ES-I3 (cell line): Measurements from ENCODE around the gene KIF17.
A peak's percentile ranks its signal among the peaks of the same experiment; 100 is the strongest.
"Not testable (repeated sequence)": the region's sequence is repeated elsewhere in the genome, so short reads cannot be mapped to it uniquely, and the experiment has no call there.

Experiments used
- H3K36me3 ChIP-seq: 2 replicates; pipeline ENCODE4 v1.6.1; 2013; ENCODE audit warnings: mild to moderate bottlenecking, low read length, control low read depth, moderate library complexity; ENCODE audit not compliant: insufficient read depth
- H3K4me1 ChIP-seq: 2 replicates; pipeline ENCODE4 v1.6.1; 2013; ENCODE audit warnings: mild to moderate bottlenecking, control low read depth, low read length; ENCODE audit not compliant: insufficient read depth
- H3K9ac ChIP-seq: 2 replicates; pipeline ENCODE4 v1.6.1; 2013; ENCODE audit warnings: low read depth, mild to moderate bottlenecking, low read length, moderate library complexity
- H3K9me3 ChIP-seq: 2 replicates; pipeline ENCODE4 v1.6.1; 2013; ENCODE audit warnings: mild to moderate bottlenecking, low read length, moderate library complexity; ENCODE audit not compliant: control insufficient read depth, insufficient read depth

Gene KIF17

GRCh38 chr1:20682571-20683236, 35.1 kb downstream of the KIF17 start:
- H3K36me3 ChIP-seq = peaks cover 3% of the 10 kb centered on the region; the same call in 1 of the 2 replicates
- H3K4me1 ChIP-seq = no peaks in the 10 kb centered on the region
- H3K9me3 ChIP-seq = no peaks in the 10 kb centered on the region
- no peak overlapping the region for H3K9ac ChIP-seq

GRCh38 chr1:20681999-20682398, 35.8 kb downstream of the KIF17 start:
- H3K36me3 ChIP-seq = peaks cover 3% of the 10 kb centered on the region; the same call in 1 of the 2 replicates
- no peak overlapping the region for H3K9ac ChIP-seq
- H3K4me1 ChIP-seq = no peaks in the 10 kb centered on the region
- H3K9me3 ChIP-seq = no peaks in the 10 kb centered on the region

GRCh38 chr1:20680269-20680668, 37.5 kb downstream of the KIF17 start:
- H3K36me3 ChIP-seq = peaks cover 3% of the 10 kb centered on the region; the same call in 1 of the 2 replicates
- no peak overlapping the region for H3K9ac ChIP-seq
- H3K9me3 ChIP-seq = no peaks in the 10 kb centered on the region
- H3K4me1 ChIP-seq = no peaks in the 10 kb centered on the region

- Histone ChIP-seq H3K4me1 (no peaks in the 10 kb centered on the region), H3K9me3 (no peaks in the 10 kb centered on the region), H3K36me3 (peaks cover 3% of the 10 kb centered on the region; the same call in 1 of the 2 replicates), H3K9ac (no peak overlapping the region)
Measured at GRCh38 chr1:20678599-20678998, 39.2 kb downstream of the KIF17 start.

GRCh38 chr1:20673626-20674025, 44.2 kb downstream of the KIF17 start:
- not testable (repeated sequence) for H3K9me3 ChIP-seq, H3K9ac ChIP-seq, H3K4me1 ChIP-seq, H3K36me3 ChIP-seq

GRCh38 chr1:20672265-20672632, 45.6 kb downstream of the KIF17 start:
- Histone ChIP-seq H3K36me3 (no peaks in the 10 kb centered on the region; the same call in 1 of the 2 replicates), H3K9me3 (no peaks in the 10 kb centered on the region), H3K9ac (no peak overlapping the region), H3K4me1 (no peaks in the 10 kb centered on the region)

GRCh38 chr1:20670936-20671335, 46.9 kb downstream of the KIF17 start:
- H3K9me3 ChIP-seq = no peaks in the 10 kb centered on the region
- H3K9ac ChIP-seq = no peak overlapping the region
- no peaks in the 10 kb centered on the region; the same call in 1 of the 2 replicates for H3K36me3 ChIP-seq
- H3K4me1 ChIP-seq = peaks cover under 1% of the 10 kb centered on the region; the same call in 1 of the 2 replicates

GRCh38 chr1:20668581-20668980, 49.2 kb downstream of the KIF17 start:
- Histone ChIP-seq H3K9me3 (no peaks in the 10 kb centered on the region), H3K4me1 (peaks cover 5% of the 10 kb centered on the region; the same call in 1 of the 2 replicates), H3K9ac (no peak overlapping the region), H3K36me3 (no peaks in the 10 kb centered on the region; the same call in 1 of the 2 replicates)

- Histone ChIP-seq H3K36me3 (no peaks in the 10 kb centered on the region; the same call in 1 of the 2 replicates), H3K9me3 (no peaks in the 10 kb centered on the region), H3K4me1 (peaks cover 5% of the 10 kb centered on the region; the same call in 1 of the 2 replicates), H3K9ac (no peak overlapping the region)
Measured at GRCh38 chr1:20666804-20667203, 51.0 kb downstream of the KIF17 start.

- Histone ChIP-seq H3K9me3 (no peaks in the 10 kb centered on the region), H3K9ac (no peak overlapping the region), H3K36me3 (no peaks in the 10 kb centered on the region; the same call in 1 of the 2 replicates), H3K4me1 (peaks cover 5% of the 10 kb centered on the region; the same call in 1 of the 2 replicates)
Measured at GRCh38 chr1:20666146-20666545, 51.7 kb downstream of the KIF17 start.

GRCh38 chr1:20665726-20666125, 52.1 kb downstream of the KIF17 start:
- Histone ChIP-seq H3K9me3 (no peaks in the 10 kb centered on the region), H3K4me1 (peaks cover 5% of the 10 kb centered on the region; the same call in 1 of the 2 replicates), H3K9ac (no peak overlapping the region), H3K36me3 (no peaks in the 10 kb centered on the region; the same call in 1 of the 2 replicates)

GRCh38 chr1:20663969-20664715, 53.7 kb downstream of the KIF17 start:
- H3K36me3 ChIP-seq = peaks cover 4% of the 10 kb centered on the region
- H3K4me1 ChIP-seq = peaks cover 12% of the 10 kb centered on the region
- no peak overlapping the region for H3K9ac ChIP-seq
- no peaks in the 10 kb centered on the region for H3K9me3 ChIP-seq

- Histone ChIP-seq H3K9ac (no peak overlapping the region), H3K4me1 (peaks cover 12% of the 10 kb centered on the region), H3K9me3 (no peaks in the 10 kb centered on the region), H3K36me3 (peaks cover 6% of the 10 kb centered on the region)
Measured at GRCh38 chr1:20663365-20663764, 54.4 kb downstream of the KIF17 start.

GRCh38 chr1:20662110-20662475, 55.7 kb downstream of the KIF17 start:
- peaks cover 12% of the 10 kb centered on the region for H3K4me1 ChIP-seq
- peaks cover 6% of the 10 kb centered on the region for H3K36me3 ChIP-seq
- H3K9me3 ChIP-seq = no peaks in the 10 kb centered on the region
- peak overlapping the region; percentile 64 for H3K9ac ChIP-seq
